GM19397 (cell line): ENCODE results near the gene GPN1.
"Not testable (repeated sequence)": the region's sequence is repeated elsewhere in the genome, so short reads cannot be mapped to it uniquely, and the experiment has no call there.

Source experiments
- ATAC-seq: cut with Tn5 transposase; IDR thresholded peaks from one replicate; pipeline ENCODE4 v1.9.1; 2021; ENCODE audit warnings: mild to moderate bottlenecking, moderate library complexity; ENCODE audit not compliant: unreplicated experiment

GPN1 gene

GRCh38 chr2:27626921-27627320 lies 1.9 kb upstream of the GPN1 start:
- ATAC-seq: not testable (repeated sequence)

- ATAC-seq: peak; percentile 17
Measured at GRCh38 chr2:27627963-27628766, 685 bp upstream of the GPN1 start.

GRCh38 chr2:27630257-27630656 lies 1.4 kb downstream of the GPN1 start:
- not testable (repeated sequence) for ATAC-seq

GRCh38 chr2:27634291-27634690 lies 5.4 kb downstream of the GPN1 start:
- ATAC-seq: no peak

- ATAC-seq: no peak
Measured at GRCh38 chr2:27636766-27637165, 7.9 kb downstream of the GPN1 start.

GRCh38 chr2:27638037-27638637 lies 9.3 kb downstream of the GPN1 start:
- ATAC-seq: no peak

GRCh38 chr2:27638709-27639108 lies 9.9 kb downstream of the GPN1 start:
- ATAC-seq: no peak

- no peak for ATAC-seq
Measured at GRCh38 chr2:27640722-27641245, 11.9 kb downstream of the GPN1 start.

- ATAC-seq: no peak
Measured at GRCh38 chr2:27645197-27645596, 16.3 kb downstream of the GPN1 start.

- no peak for ATAC-seq
Measured at GRCh38 chr2:27647289-27647688, 18.4 kb downstream of the GPN1 start.

- ATAC-seq: no peak
Measured at GRCh38 chr2:27647737-27648136, 18.9 kb downstream of the GPN1 start.

GRCh38 chr2:27651056-27651455 lies 22.2 kb downstream of the GPN1 start:
- ATAC-seq: no peak

GRCh38 chr2:27652341-27652740 lies 23.5 kb downstream of the GPN1 start:
- ATAC-seq: no peak

- ATAC-seq: no peak
Measured at GRCh38 chr2:27652790-27653189, 23.9 kb downstream of the GPN1 start.

- ATAC-seq: no peak
Measured at GRCh38 chr2:27653397-27653796, 24.5 kb downstream of the GPN1 start.

GRCh38 chr2:27655155-27655951 lies 26.5 kb downstream of the GPN1 start:
- ATAC-seq: no peak

GRCh38 chr2:27661371-27661770 lies 32.5 kb downstream of the GPN1 start:
- no peak for ATAC-seq

GRCh38 chr2:27663285-27664153 lies 34.7 kb downstream of the GPN1 start, which contains the start of the genes SLC4A1AP and SUPT7L:
TSS of gene SLC4A1AP (plus strand) at chr2:27663889. CDS start at chr2:27663915, 26 bp downstream.
TSS of gene SUPT7L (minus strand) at chr2:27663614. CDS start at chr2:27662192, 1,422 bp downstream.
- peak; percentile 72 for ATAC-seq

GRCh38 chr2:27664154-27664574 lies 35.3 kb downstream of the GPN1 start:
- no peak for ATAC-seq
